NCI-H2107 (cell line): Measurements from ENCODE around the gene METTL8.
A peak's percentile ranks its signal among the peaks of the same experiment; 100 is the strongest.

Source experiments
- DNase-seq: peaks from one replicate; lab custom pipeline; 2025; lab: John Stamatoyannopoulos, UW

The METTL8 gene, protein sequence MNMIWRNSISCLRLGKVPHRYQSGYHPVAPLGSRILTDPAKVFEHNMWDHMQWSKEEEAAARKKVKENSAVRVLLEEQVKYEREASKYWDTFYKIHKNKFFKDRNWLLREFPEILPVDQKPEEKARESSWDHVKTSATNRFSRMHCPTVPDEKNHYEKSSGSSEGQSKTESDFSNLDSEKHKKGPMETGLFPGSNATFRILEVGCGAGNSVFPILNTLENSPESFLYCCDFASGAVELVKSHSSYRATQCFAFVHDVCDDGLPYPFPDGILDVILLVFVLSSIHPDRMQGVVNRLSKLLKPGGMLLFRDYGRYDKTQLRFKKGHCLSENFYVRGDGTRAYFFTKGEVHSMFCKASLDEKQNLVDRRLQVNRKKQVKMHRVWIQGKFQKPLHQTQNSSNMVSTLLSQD

DNA sequence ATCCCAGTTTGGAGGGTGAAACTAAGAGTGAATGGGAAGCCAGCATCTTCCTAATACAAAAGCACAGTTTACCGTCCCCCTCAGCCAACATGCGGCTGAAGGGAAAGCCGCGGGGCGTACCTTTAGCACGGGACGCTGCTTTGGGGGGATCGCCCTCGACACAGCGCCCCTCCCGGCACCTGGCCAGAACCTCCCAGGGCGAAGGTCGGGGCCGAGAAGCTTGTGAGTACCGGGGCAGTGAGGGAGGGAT, at the start of gene METTL8:
TSS of gene METTL8 (minus strand) at position 228 of the 250 bp plus-strand sequence. CDS start 41,805 bp downstream, outside the sequence.
- no peak for DNase-seq

- DNase-seq: no peak
Observed at GRCh38 chr2:171482877-171483276, 49.1 kb upstream of the METTL8 start.

GRCh38 chr2:171482308-171482707, 48.5 kb upstream of the METTL8 start:
- no peak for DNase-seq

GRCh38 chr2:171480908-171481307, 47.1 kb upstream of the METTL8 start:
- DNase-seq: no peak

- no peak for DNase-seq
Observed at GRCh38 chr2:171479154-171479814, 45.5 kb upstream of the METTL8 start.

- DNase-seq: no peak
Observed at GRCh38 chr2:171478345-171478744, 44.6 kb upstream of the METTL8 start.

DNA sequence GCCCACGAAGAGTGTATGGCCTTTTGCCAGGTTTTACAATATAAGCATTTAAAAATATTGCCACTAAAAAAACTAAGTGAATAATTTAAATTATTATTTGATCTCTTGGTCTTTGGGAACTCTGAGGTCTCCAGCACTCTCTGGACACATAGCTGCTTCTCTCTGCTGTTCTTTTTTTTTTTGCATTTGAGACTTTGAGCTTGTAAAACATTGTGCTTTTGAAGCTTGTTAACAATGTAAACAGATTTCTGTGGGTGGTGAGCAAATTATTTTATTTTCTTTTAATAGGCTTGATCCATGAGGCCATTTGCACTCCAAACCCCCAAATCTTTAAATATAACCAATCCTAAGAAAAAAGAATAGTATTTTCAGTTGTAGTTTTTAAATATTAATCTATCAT, 42.2 kb upstream of the METTL8 start:
- no peak for DNase-seq

- no peak for DNase-seq
Observed at GRCh38 chr2:171470129-171470528, 36.3 kb upstream of the METTL8 start.

DNA sequence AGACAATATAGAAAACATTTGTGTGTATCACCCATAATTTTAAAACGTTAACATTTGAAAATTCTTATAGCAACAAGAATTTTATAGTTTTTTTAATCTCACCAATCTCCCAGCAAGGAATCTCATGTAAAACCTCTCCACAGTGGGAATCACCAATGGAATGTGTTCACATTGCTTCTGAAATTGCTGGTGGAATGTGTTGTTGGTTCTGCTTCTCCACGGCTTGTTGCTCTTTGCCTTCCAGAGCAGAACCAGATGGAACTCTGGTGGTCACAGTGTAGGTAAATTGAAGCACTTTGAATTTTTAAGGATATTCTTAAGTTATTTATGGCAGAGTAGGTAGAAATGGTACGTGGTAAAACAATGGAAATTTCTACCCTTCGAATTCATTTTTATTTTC, 35.4 kb upstream of the METTL8 start:
- no peak for DNase-seq

DNA sequence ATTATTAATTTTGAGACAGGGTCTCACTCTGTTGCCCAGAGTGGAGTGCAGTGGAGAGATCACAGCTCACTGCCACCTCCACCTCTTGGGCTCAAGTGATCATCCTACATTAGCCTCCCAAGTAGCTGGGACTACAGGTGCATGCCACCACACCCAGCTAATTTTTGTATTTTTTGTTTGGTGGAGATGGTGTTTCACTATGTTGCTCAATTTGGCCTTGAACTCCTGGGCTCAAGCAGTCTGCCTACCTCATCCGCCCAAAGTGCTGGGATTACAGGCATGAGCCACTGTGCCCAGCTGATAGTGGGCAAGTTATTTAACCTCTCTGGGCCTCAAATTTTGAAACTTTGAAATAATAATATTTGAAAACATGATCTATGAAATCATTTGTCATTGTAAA, 26.7 kb upstream of the METTL8 start:
- no peak for DNase-seq

DNA sequence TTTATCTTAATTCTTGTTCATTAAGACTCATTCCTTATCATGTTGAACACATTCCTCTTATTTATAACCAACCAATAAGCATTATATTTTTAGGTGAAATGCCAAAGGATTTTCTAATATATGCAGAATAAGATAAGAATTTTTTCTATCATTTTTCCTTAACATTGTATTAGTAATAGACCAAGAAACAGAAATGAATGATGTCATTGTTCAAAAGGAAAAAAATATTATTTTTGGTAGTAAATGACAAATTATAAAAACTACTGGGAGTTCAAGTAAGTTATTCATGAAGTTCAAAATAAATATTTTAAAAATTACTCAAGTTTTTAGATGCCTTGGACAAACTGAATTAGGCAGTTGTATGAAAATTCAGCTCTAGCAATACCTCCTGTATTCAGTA, 25.7 kb upstream of the METTL8 start:
- DNase-seq: no peak

- no peak for DNase-seq
Observed at GRCh38 chr2:171452773-171453172, 19.0 kb upstream of the METTL8 start.

- DNase-seq: no peak
Observed at GRCh38 chr2:171451074-171451473, 17.3 kb upstream of the METTL8 start.

DNA sequence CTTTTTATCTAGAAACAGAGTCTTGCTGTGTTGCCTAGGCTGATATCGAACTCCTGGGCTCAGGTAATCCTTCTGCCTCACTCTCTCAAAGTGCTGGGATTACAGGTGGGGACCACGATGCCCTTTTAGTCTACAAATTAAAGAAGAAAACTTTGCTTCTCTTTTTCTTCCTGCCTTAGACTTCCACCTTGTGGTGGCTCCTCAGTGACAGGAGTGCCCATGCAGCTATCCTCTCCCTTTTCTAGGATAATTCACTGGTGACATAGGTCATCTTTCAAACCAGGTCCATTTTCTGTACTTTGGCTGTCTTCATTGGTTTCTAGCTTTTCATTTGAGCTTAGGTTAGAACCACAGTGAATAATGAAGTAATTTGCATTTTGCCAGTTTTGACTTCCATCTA, 13.9 kb upstream of the METTL8 start:
- no peak for DNase-seq

DNA sequence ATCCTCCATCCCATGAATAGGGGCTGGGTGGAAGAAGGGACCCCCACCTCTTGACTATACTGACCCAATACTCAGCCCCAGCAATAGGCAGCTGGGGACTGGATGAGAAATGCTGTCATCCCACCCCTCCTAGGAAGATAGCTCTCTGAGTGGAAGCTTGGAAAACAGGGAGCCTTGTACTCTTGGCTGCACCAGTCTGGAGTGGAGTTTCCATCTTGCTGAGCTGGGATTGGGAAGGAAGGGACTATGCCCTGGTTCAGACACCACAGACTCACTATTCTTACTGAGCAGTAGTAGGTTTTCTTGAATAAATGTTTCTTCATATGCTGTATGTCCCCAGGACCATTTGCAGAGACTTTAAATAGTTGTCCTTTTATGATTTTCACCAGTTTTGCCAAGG, 7.7 kb upstream of the METTL8 start:
- DNase-seq: no peak

GRCh38 chr2:171436307-171436706, 2.5 kb upstream of the METTL8 start:
- no peak for DNase-seq

GRCh38 chr2:171434013-171434989, 511 bp upstream of the METTL8 start, which contains the start of gene DCAF17:
DCAF17 (plus strand) TSS chr2:171434226; CDS start chr2:171434578, 352 bp downstream.
- peak; percentile 90 for DNase-seq

- peak; percentile 10 for DNase-seq
Observed at GRCh38 chr2:171432969-171433762, 624 bp downstream of the METTL8 start.

DNA sequence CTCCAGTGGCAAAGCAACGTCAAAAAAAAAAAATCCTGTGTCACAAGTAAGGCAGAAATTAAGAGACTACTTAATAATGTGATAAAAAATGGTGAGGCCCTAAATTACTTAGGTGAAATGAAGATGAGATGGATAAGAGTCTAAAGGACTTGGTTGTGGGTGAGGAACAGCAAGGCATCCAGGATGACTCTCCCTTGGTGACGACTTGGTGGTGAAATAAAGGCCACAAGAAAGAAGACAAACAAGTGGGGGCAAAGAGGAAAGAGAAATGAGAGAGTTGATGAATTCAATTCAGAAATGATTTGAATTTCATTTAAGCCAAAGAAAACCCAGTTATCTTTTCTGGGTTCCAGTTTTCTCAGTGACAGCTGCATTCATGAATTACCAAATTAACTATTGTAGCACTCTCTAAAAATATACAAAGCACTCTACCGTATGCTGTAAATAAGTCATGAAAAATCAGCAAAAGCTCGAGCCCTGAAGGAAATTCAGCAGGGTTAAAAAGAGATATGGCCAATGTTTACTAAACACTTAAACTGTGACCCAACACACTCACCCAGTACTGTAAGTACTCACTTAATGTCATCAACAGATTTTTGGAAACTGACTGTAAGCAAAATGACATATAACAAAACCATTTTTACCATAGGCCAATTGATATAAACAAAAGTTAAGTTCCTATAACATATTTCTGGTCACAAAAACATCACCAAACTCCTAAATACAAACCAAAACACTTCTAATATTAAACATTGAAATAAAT, 1.4 kb downstream of the METTL8 start:
- DNase-seq: no peak

DNA sequence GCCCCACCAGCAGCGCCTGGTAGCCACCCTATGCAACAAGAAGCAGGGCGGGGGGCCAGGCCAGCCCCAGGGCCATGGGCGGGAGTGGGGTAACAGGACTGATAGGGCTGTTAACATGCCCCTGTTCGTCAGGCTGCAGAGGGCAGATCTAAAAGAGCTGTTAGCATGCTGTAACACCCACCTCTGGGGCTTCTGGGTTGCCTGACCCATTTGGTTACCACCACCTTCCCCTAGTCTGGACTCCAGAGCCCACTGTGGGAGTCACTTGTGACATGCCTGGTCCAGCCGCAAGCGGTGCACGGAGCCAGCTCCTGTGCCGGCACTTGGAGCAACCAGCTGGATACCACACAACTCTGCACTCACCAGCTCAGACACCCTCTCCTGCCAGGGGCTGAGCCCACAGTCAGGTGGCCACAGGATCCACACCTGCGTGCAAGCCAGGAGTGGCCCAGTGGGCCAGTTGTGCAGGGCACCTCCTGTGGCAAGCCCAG, 2.1 kb downstream of the METTL8 start:
- no peak for DNase-seq
